OCI-LY3 (cell line): Measurements from ENCODE around the gene ARGLU1.
A peak's percentile ranks its signal among the peaks of the same experiment; 100 is the strongest.

Source experiments
- H2AFZ ChIP-seq: fragments of 200-600, 300-600 bp; shearing (Covaris generic); 2 replicates; pipeline ENCODE4 v1.6.0; 2014; ENCODE audit warnings: antibody characterized with exemption, low read depth, low read length
- H3K27ac ChIP-seq: fragments of 200-600, 300-600 bp; sonication (generic); 2 replicates; pipeline ENCODE4 v1.5.1; 2014; ENCODE audit warnings: mild to moderate bottlenecking, low read length, moderate library complexity, mixed read lengths
- H3K27me3 ChIP-seq: fragments of 200-600, 300-600 bp; sonication (generic); 2 replicates; pipeline ENCODE4 v1.6.1; 2014; ENCODE audit warnings: low read depth, low read length, mixed read lengths
- H3K36me3 ChIP-seq: fragments of 200-600, 300-600 bp; sonication (generic); replicated peaks from 2 replicates; pipeline ENCODE3; 2014; ENCODE audit warnings: low read depth, low read length, mixed read lengths
- H3K4me1 ChIP-seq: fragments of 300-600, 200-600 bp; sonication (generic); 2 replicates; pipeline ENCODE4 v1.6.1; 2014; ENCODE audit warnings: low read length, mixed read lengths
- H3K4me2 ChIP-seq: fragments of 200-600, 300-600 bp; sonication (generic); 2 replicates; pipeline ENCODE4 v1.6.1; 2014; ENCODE audit warnings: low read length, mixed read lengths
- H3K4me3 ChIP-seq: fragments of 300-600, 200-600 bp; sonication (generic); 2 replicates; pipeline ENCODE4 v1.5.1; 2014; ENCODE audit warnings: antibody characterized with exemption, mild to moderate bottlenecking, low read length, moderate library complexity
- H3K79me2 ChIP-seq: fragments of 300-600, 200-600 bp; shearing (Covaris generic); 2 replicates; pipeline ENCODE4 v1.6.1; 2014; ENCODE audit warnings: mild to moderate bottlenecking, low read length, mixed read lengths
- H3K9ac ChIP-seq: fragments of 300-600, 200-600 bp; shearing (Covaris generic); 2 replicates; pipeline ENCODE4 v1.6.0; 2014; ENCODE audit warnings: mild to moderate bottlenecking, low read length, moderate library complexity
- H3K9me3 ChIP-seq: fragments of 200-600, 300-600 bp; shearing (Covaris generic); 2 replicates; pipeline ENCODE4 v1.6.1; 2014; ENCODE audit warnings: low read length, mixed read lengths; ENCODE audit not compliant: insufficient read depth
- H4K20me1 ChIP-seq: fragments of 200-600, 300-600 bp; sonication (generic); 2 replicates; pipeline ENCODE4 v1.6.1; 2016; ENCODE audit warnings: low read length, mixed read lengths; ENCODE audit not compliant: insufficient read depth
- CTCF ChIP-seq: fragments of 200-600, 300-600 bp; sonication (generic); IDR thresholded peaks from 2 replicates; pipeline ENCODE4 v1.5.1; 2014; ENCODE audit warnings: antibody characterized with exemption, low read length, low read depth
- EZH2phosphoT487 ChIP-seq: fragments of 200-600 bp; shearing (Covaris generic); IDR thresholded peaks from 2 replicates; pipeline ENCODE4 v1.6.1; 2018; ENCODE audit warnings: antibody characterized with exemption, mixed run types, low read depth

ARGLU1 gene, protein sequence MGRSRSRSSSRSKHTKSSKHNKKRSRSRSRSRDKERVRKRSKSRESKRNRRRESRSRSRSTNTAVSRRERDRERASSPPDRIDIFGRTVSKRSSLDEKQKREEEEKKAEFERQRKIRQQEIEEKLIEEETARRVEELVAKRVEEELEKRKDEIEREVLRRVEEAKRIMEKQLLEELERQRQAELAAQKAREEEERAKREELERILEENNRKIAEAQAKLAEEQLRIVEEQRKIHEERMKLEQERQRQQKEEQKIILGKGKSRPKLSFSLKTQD

GRCh38 chr13:106567474-106568298 lies at the start of gene ARGLU1:
TSS of gene ARGLU1 (minus strand) at chr13:106568137. CDS start at chr13:106567919, 218 bp downstream.
- Histone ChIP-seq H2AFZ (peak within 1 kb of the TSS; percentile 91), H3K9ac (peak within 1 kb of the TSS; percentile 96), H3K4me3 (peak within 1 kb of the TSS; percentile 92), H3K9me3 (no peaks in the 10 kb centered on the region), H3K4me1 (peaks cover 50% of the 10 kb centered on the region), H3K4me2 (peak within 1 kb of the TSS; percentile 88), H4K20me1 (peaks cover 43% of the 10 kb centered on the region), H3K36me3 (peaks cover 4% of the 10 kb centered on the region), H3K27ac (peak within 1 kb of the TSS; percentile 84), H3K79me2 (peaks cover 53% of the 10 kb centered on the region), H3K27me3 (no peaks in the 10 kb centered on the region)
- TF ChIP-seq CTCF: no peak
- TF ChIP-seq EZH2phosphoT487: no peak

DNA sequence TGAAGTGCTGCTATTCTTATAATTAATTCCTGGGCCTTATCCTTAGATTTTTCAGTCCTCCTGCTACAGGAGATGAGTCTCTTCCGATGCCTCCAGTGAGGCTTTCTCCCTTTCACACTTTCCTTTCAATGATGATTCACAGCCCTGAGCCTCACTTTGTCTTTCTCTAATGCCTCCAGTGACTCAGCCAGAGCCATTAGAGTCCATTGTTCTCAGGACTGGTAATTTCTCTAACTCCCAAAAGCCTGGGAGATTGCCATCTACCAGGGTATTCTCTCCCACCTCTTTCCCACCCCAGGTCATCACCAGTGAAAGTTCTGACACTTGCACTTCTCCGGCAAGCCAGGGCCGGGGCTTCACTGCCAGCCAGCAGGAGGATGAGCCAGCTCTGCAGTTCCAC lies 49.6 kb upstream of the ARGLU1 start:
- H3K9me3 ChIP-seq: no peaks in the 10 kb centered on the region
- no peak overlapping the region for H3K4me3 ChIP-seq
- no peaks in the 10 kb centered on the region for H4K20me1 ChIP-seq
- no peaks in the 10 kb centered on the region for H3K36me3 ChIP-seq
- H3K4me1 ChIP-seq: no peaks in the 10 kb centered on the region
- no peaks in the 10 kb centered on the region for H3K79me2 ChIP-seq
- peaks cover 19% of the 10 kb centered on the region for H3K27me3 ChIP-seq
- no peak overlapping the region for H3K4me2 ChIP-seq
- no peak overlapping the region for H3K27ac ChIP-seq
- no peak overlapping the region for H3K9ac ChIP-seq
- TF ChIP-seq EZH2phosphoT487 (no peak), CTCF (no peak)
- no peak overlapping the region for H2AFZ ChIP-seq

- H3K4me3 ChIP-seq: no peak overlapping the region
- H3K27me3 ChIP-seq: peaks cover 10% of the 10 kb centered on the region
- H4K20me1 ChIP-seq: no peaks in the 10 kb centered on the region
- H3K4me1 ChIP-seq: no peaks in the 10 kb centered on the region
- no peaks in the 10 kb centered on the region for H3K79me2 ChIP-seq
- no peak overlapping the region for H3K27ac ChIP-seq
- H3K9ac ChIP-seq: no peak overlapping the region
- no peak for TF ChIP-seq CTCF
- H2AFZ ChIP-seq: no peak overlapping the region
- H3K36me3 ChIP-seq: no peaks in the 10 kb centered on the region
- no peaks in the 10 kb centered on the region for H3K9me3 ChIP-seq
- H3K4me2 ChIP-seq: no peak overlapping the region
Observed at GRCh38 chr13:106616729-106617128, 48.8 kb upstream of the ARGLU1 start.

GRCh38 chr13:106614874-106615273 lies 46.9 kb upstream of the ARGLU1 start:
- TF ChIP-seq CTCF (no peak), EZH2phosphoT487 (no peak)
- no peak overlapping the region for H3K4me2 ChIP-seq

More at GRCh38 chr13:106614874-106615273, 46.9 kb upstream of the ARGLU1 start:
- H3K4me1 ChIP-seq: no peaks in the 10 kb centered on the region
- H3K4me3 ChIP-seq: no peak overlapping the region
- H3K79me2 ChIP-seq: no peaks in the 10 kb centered on the region
- no peak overlapping the region for H3K9ac ChIP-seq
- H4K20me1 ChIP-seq: no peaks in the 10 kb centered on the region
- no peaks in the 10 kb centered on the region for H3K9me3 ChIP-seq
- H2AFZ ChIP-seq: no peak overlapping the region
- H3K27ac ChIP-seq: no peak overlapping the region
- no peaks in the 10 kb centered on the region for H3K36me3 ChIP-seq
- no peaks in the 10 kb centered on the region for H3K27me3 ChIP-seq
